Medulla oblongata (tissue), 1 donor: ENCODE measurements around the gene ZNF584.

Experiments used
- DNase-seq: peaks from one replicate; pipeline ENCODE4 v3.0.0-alpha.2; 2015; ENCODE audit errors: extremely low spot score

Gene ZNF584

GRCh38 chr19:58385891-58386575 is 22.4 kb upstream of the ZNF584 start:
- no peak for DNase-seq

GRCh38 chr19:58386576-58387337 is 21.7 kb upstream of the ZNF584 start, which contains the start of gene RPS5:
Gene RPS5 (plus strand): TSS chr19:58387269. CDS start chr19:58388138, 869 bp downstream.
- DNase-seq = peak; percentile 99

GRCh38 chr19:58387338-58388174 is 20.9 kb upstream of the ZNF584 start:
- DNase-seq = no peak

- no peak for DNase-seq
These were observed 20.3 kb upstream of the ZNF584 start for GRCh38 chr19:58388175-58388526.

- no peak for DNase-seq
These were observed 15.3 kb upstream of the ZNF584 start for GRCh38 chr19:58392945-58393724.

GRCh38 chr19:58393725-58394033 is 14.8 kb upstream of the ZNF584 start:
- DNase-seq = no peak

- DNase-seq = no peak
These were observed 13.6 kb upstream of the ZNF584 start for GRCh38 chr19:58394821-58395219.

GRCh38 chr19:58395220-58395978 is 13.1 kb upstream of the ZNF584 start, which contains the start of gene RNF225:
Gene RNF225 (plus strand): TSS chr19:58395656. CDS start chr19:58396090, 434 bp downstream.
- no peak for DNase-seq

- no peak for DNase-seq
These were observed 12.3 kb upstream of the ZNF584 start for GRCh38 chr19:58395979-58396627.

- DNase-seq = no peak
These were observed 11.5 kb upstream of the ZNF584 start for GRCh38 chr19:58396691-58397532.

- DNase-seq = no peak
These were observed 10.9 kb upstream of the ZNF584 start for GRCh38 chr19:58397533-58398037.

- no peak for DNase-seq
These were observed 10.4 kb upstream of the ZNF584 start for GRCh38 chr19:58398087-58398486.

GRCh38 chr19:58398545-58398944 is 9.9 kb upstream of the ZNF584 start:
- DNase-seq = no peak

- no peak for DNase-seq
These were observed 8.5 kb upstream of the ZNF584 start for GRCh38 chr19:58399903-58400302.

GRCh38 chr19:58400316-58400915 is 8.0 kb upstream of the ZNF584 start:
- peak; percentile 78 for DNase-seq

GRCh38 chr19:58400916-58401839 is 7.3 kb upstream of the ZNF584 start:
- peak; percentile 100 for DNase-seq

- no peak for DNase-seq
These were observed 6.5 kb upstream of the ZNF584 start for GRCh38 chr19:58401840-58402421.
